OCI-M2 (cell line): ENCODE results near the gene EEF1A2.

Experiments used
- DNase-seq: peaks from one replicate; lab custom pipeline; 2025; ENCODE audit not compliant: unreplicated experiment; lab: John Stamatoyannopoulos, UW

The EEF1A2 gene

DNA sequence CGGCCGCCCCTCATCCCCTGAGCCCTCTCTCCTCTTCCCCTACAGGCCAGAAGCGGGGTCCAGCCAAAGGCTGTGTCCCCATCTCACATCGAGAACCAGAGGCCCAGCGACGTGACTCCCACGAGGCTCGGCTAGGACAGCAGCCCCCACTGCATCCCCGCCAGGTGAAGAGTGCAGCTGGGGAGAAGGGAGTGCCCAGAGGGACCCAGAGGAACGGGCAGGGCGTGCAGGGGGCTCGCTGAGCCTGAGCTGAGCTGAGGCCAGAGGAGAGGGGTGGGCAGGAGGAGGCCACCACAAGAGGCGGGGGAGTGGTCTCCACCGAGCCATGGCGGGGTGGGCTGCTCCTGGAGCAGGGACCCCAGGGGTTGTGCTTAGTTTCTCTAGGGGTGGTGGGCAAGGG, 59.0 kb downstream of the EEF1A2 start:
- DNase-seq = no peak

- no peak for DNase-seq
Observed at GRCh38 chr20:63438121-63438520, 60.8 kb downstream of the EEF1A2 start.
